HepG2 (cell line): ENCODE measurements around the gene TMC2. TPM values are rescaled to one million over a fixed set of nuclear protein-coding genes. Genes with fewer than 3 reads are reported as not detected.

Source experiments
- AGO2 ChIP-seq: fragments of 200-400 bp; formaldehyde crosslinking; optimal IDR thresholded peaks from 2 replicates; pipeline ENCODE3; 2017; ENCODE audit warnings: mild to moderate bottlenecking, low read depth, low read length, moderate library complexity
- E2F1 ChIP-seq: sonication (generic); formaldehyde crosslinking; IDR thresholded peaks from 2 replicates; pipeline ENCODE4 v1.5.0; 2020; ENCODE audit warnings: missing genetic modification reagents
- FLYWCH1 ChIP-seq: sonication (generic); formaldehyde crosslinking; IDR thresholded peaks from 2 replicates; pipeline ENCODE4 v1.8.1; 2023; ENCODE audit warnings: mild to moderate bottlenecking, missing genetic modification reagents
- GATA4 ChIP-seq: sonication (generic); IDR thresholded peaks from 2 replicates; pipeline ENCODE4 v1.6.1; 2016; ENCODE audit warnings: antibody characterized with exemption, low read depth, borderline replicate concordance
- HNRNPH1 ChIP-seq: fragments of 200-400 bp; formaldehyde crosslinking; optimal IDR thresholded peaks from 2 replicates; pipeline ENCODE3; 2017; ENCODE audit warnings: mild to moderate bottlenecking, low read depth, low read length
- KLF16 ChIP-seq, 2 experiments: sonication (generic) in 1 of 2; formaldehyde crosslinking in 1 of 2; IDR thresholded peaks; 2 replicates each; pipeline versions ENCODE4 v1.6.1 to v1.8.0; 2016 to 2023; ENCODE audit warnings: missing genetic modification reagents in 2 of 2, missing compliant biosample characterization in 1 of 2
- MAFF ChIP-seq: IDR thresholded peaks from 2 replicates; pipeline ENCODE4 v1.6.1; 2011; ENCODE audit warnings: low read depth, low read length, improper control_type of control experiment
- MZF1 ChIP-seq: sonication (generic); formaldehyde crosslinking; IDR thresholded peaks from 2 replicates; pipeline ENCODE4 v1.8.1; 2023; ENCODE audit warnings: mild to moderate bottlenecking, missing genetic modification reagents, borderline replicate concordance
- POLR2G ChIP-seq: fragments of 200-400 bp; formaldehyde crosslinking; IDR thresholded peaks from 2 replicates; pipeline ENCODE4 v1.6.1; 2018; ENCODE audit warnings: mild to moderate bottlenecking, low read depth, low read length, moderate library complexity
- PRDM4 ChIP-seq: sonication (generic); formaldehyde crosslinking; IDR thresholded peaks from 2 replicates; pipeline ENCODE4 v1.9.0; 2021; ENCODE audit warnings: missing genetic modification reagents, borderline replicate concordance
- PRMT3 ChIP-seq: sonication (generic); formaldehyde crosslinking; IDR thresholded peaks from 2 replicates; pipeline ENCODE4 v1.8.1; 2022; ENCODE audit warnings: low read depth, mild to moderate bottlenecking, moderate library complexity, missing genetic modification reagents, borderline replicate concordance
- RBM39 ChIP-seq: fragments of 200-400 bp; formaldehyde crosslinking; IDR thresholded peaks from one replicate; pipeline ENCODE4 v1.6.1; 2018; ENCODE audit warnings: antibody characterized with exemption, mild to moderate bottlenecking, low read depth, low read length; ENCODE audit not compliant: poor library complexity, severe bottlenecking
- ZNF142 ChIP-seq: sonication (generic); formaldehyde crosslinking; IDR thresholded peaks from 2 replicates; pipeline ENCODE4 v1.4.0; 2020; ENCODE audit warnings: missing genetic modification reagents
- ZNF350 ChIP-seq: sonication (generic); formaldehyde crosslinking; IDR thresholded peaks from 2 replicates; pipeline ENCODE4 v1.4.0; 2020; ENCODE audit warnings: mild to moderate bottlenecking, low read depth, missing genetic modification reagents, borderline replicate concordance
- ZNF543 ChIP-seq: sonication (generic); formaldehyde crosslinking; IDR thresholded peaks from 2 replicates; pipeline ENCODE4 v1.4.0; 2020; ENCODE audit warnings: mild to moderate bottlenecking, missing genetic modification reagents
- ZNF775 ChIP-seq: sonication (generic); formaldehyde crosslinking; IDR thresholded peaks from 2 replicates; pipeline ENCODE4 v1.4.0; 2020; ENCODE audit warnings: missing genetic modification reagents, mild to moderate bottlenecking, moderate library complexity, borderline replicate concordance
- polyA plus RNA-seq, 8 experiments: library from polyadenylated mRNA; depleted of rRNA in 3 of 8; stranded (reverse) in 7 of 8; unstranded in 1 of 8; fragments of >200 nt; fragmentation: Illumina TruSeq in 4 of 8; extraction: Trizol in 4 of 8; gene quantifications; 2 replicates each; pipeline versions ENCODE4 v1.2.1 to v1.2.3, GENCODE V29; 2011 to 2016; ENCODE audit warnings: low read depth in 4 of 8, missing spikeins in 1 of 8, mixed read lengths in 1 of 8; ENCODE audit not compliant: insufficient read depth in 1 of 8
- total RNA-seq, 5 experiments: library from RNA; depleted of rRNA; stranded (reverse); fragments of >200 nt; fragmentation: Illumina TruSeq; extraction: Trizol; gene quantifications; 2 replicates each; pipeline ENCODE4 v1.2.3, GENCODE V29; 2016; ENCODE audit warnings: low read depth in 1 of 5

TMC2 gene
- total and polyA plus RNA-seq, 2 of the 13 experiments (the other 11 are each of a cell fraction or from before 2014, with no cell fraction given), result not detected

- TF ChIP-seq ZNF142 (CRISPR knock-in tag), result peak; percentile 100
- TF ChIP-seq ZNF543 (CRISPR knock-in tag), result peak; percentile 99
- TF ChIP-seq PRMT3, result peak; percentile 63
- no peak for TF ChIP-seq MAFF
- 0 out of 2 replicates have a peak, but pooled peaks have one; percentile 46 for TF ChIP-seq ZNF775 (CRISPR knock-in tag)
- no peak for TF ChIP-seq PRDM4 (CRISPR knock-in tag)
- peak; percentile 57; the same call in 1 of the 2 replicates for TF ChIP-seq FLYWCH1
- TF ChIP-seq HNRNPH1, result no peak
- peak; percentile 98 for TF ChIP-seq E2F1 (CRISPR knock-in tag)
- TF ChIP-seq ZNF350 (CRISPR knock-in tag), result peak; percentile 72
- TF ChIP-seq POLR2G, result peak; percentile 98
- TF ChIP-seq AGO2, result peak; percentile 90
- peak; percentile 99 for TF ChIP-seq RBM39
- peak in 1 of 2 experiments; percentile 96; a peak in 2 of 4 replicates for TF ChIP-seq KLF16 (CRISPR knock-in tag; IDR thresholded peaks at IDR 0.05)
- TF ChIP-seq MZF1, result no peak
- TF ChIP-seq GATA4, result peak; percentile 73; the same call in 1 of the 2 replicates
Measured at GRCh38 chr20:2651772-2652723, 115.7 kb downstream of the TMC2 start, which contains the start of gene NOP56 (continued).
